NCI-H2107 treated with DMSO at 0.1 percent for 48 hours (cell line): ENCODE measurements around the gene DLG2.

Experiments used
- DNase-seq: peaks from one replicate; lab custom pipeline; 2025; ENCODE audit not compliant: unreplicated experiment; lab: John Stamatoyannopoulos, UW

The DLG2 gene

GRCh38 chr11:83921447-83922192, 1705.5 kb downstream of the DLG2 start:
- no peak for DNase-seq

- DNase-seq, result no peak
These were observed 1708.7 kb downstream of the DLG2 start for GRCh38 chr11:83918476-83918875.

DNA sequence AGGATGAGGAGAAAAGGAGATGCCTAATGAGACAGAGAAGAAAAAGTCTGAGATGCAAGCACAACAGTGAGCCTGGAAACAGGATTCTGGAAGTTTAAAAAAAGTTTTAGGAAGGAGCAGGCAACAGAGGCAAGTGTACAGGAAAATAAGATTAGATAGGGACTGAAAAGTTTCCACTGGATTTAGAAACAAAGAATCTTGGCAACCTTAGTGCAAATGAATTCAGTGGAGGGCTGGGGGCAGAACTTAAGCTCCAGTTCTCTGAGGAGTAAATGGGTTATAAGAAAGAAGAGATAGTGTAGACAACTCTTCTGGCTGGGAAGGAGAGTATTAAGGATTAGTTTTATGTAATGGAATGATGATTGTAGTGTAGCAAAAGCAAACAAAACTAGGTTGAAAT, 1712.1 kb downstream of the DLG2 start:
- no peak for DNase-seq

DNA sequence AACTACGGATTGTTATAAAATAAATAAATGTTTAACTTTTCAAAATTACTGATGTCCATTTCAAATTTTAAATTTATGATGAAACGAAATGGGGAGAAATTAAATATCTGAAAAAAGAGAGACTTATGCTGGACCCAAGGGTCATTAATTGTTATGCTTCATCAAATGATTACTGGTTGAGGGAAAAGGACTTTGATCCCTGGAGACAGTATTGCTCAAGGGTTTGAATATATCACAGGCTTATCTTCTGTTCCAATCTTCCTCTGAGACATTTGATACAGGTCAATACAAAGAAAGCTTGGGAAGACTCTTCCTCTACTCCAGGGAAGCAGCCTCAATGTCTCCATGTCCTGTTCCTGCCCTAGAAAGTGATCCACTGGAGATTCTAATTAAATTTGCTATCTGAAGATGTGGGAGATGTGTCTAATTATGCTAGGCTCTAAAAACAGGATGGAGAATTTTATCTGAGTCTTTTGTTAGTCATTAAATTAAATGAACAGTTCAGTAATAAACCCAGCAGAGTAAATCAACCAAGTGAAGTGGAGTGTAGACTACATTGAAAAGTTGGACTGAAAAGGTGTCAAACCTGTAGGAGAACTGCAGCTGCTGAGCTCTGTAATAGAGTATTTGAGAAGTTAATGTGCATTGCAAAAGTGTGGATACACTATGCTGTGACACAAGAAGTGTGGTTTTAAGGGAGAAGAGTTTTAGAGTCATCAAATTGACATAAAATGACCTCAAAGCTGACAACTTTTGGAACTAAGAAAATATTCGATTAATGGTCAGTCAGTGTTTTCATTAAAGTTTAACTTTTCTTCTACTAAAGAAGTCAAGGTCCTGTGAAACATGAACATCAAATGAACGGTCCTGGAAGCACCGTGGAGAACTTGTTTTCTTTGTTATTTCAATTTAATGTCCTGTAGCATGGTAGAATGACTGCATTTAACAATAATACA, 1717.3 kb downstream of the DLG2 start:
- no peak for DNase-seq

DNA sequence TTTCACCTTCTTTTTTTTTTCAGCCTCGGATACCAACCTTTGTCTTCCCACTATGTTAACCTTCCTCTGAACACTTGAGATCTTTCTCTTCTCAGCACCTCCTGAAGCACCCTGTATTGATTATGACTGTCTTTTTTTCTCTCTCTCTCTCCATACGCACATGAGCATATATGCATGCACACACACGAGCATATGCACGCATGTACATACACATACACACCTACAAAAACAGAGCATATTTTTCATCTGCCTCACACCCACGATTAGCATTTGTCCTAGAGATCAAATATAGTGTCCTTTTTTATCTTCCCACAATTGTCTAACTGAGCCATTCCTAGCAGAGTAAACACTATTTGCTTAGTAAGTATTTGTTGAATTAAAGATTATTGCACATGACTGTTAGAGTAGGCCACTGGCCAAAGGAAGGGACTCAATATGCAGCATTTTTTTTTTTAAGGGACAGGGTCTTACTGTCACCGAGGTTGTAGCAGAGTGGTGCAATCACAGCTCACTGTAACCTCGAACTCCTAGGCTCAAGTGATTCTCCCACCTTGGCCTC, 1718.8 kb downstream of the DLG2 start:
- DNase-seq, result no peak

- no peak for DNase-seq
These were observed 1731.6 kb downstream of the DLG2 start for GRCh38 chr11:83895516-83895915.

- DNase-seq, result no peak
These were observed 1745.7 kb downstream of the DLG2 start for GRCh38 chr11:83881428-83881827.

GRCh38 chr11:83871054-83871453, 1756.1 kb downstream of the DLG2 start:
- DNase-seq, result no peak

DNA sequence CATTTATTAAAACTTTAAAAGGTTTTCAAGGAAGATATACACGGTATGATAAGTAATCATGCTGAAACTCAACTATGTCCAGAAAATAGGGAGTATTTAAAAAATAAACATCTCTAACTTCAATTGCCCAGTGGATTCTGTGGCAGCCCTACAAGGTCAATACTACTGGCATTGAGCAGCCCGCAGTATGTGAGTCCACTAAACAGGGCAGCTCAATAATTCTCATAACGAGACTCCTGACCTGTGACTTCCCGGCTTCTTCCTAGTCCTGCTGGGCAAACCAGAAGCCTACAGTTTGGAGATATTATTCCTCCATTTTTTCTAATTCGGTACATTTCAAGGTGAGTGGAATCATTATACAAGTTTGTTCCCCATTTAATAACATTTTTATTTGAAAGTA, 1760.5 kb downstream of the DLG2 start:
- DNase-seq, result no peak

- DNase-seq, result no peak
These were observed 1761.3 kb downstream of the DLG2 start for GRCh38 chr11:83865636-83866461.

GRCh38 chr11:83864412-83865057, 1762.6 kb downstream of the DLG2 start:
- DNase-seq, result no peak

DNA sequence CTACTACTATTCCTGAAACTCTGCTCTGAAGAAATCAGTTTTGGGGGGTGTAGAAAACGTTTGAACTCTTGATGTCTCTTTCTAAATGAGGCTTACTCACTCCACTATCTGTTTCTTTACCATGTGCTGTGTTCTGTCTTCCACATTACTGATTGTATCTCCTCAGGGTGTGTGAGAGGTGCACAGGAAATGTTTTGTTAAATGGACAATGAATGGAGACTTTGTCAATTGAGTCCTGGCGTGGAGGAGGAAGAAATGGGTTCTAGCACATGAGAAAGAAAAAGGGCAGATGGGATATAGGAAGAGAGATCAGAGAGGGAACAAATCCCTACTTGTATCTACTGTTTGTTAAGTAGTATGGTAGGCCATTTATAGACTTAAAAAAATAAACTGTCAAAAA, 1763.9 kb downstream of the DLG2 start:
- DNase-seq, result no peak

GRCh38 chr11:83862691-83863090, 1764.5 kb downstream of the DLG2 start:
- DNase-seq, result no peak

- DNase-seq, result no peak
These were observed 1765.1 kb downstream of the DLG2 start for GRCh38 chr11:83862033-83862432.

DNA sequence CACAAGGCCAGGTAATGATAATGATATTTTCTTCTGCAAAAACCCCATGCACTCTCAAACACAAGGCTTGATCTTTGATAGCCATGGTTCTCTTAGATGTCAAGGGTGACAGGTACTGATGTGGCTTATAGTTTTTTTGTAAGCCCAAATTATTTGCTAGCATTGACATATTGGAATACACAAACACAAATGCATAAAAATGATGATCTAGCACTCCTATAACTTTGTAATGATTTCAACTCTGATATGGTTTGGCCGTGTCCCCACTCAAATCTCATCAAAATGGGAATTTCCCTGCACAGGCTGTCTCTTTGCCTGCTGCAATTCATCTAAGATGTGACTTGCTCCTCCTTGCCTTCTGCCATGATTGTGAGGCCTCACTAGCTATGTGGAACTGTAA, 1768.5 kb downstream of the DLG2 start:
- no peak for DNase-seq

DNA sequence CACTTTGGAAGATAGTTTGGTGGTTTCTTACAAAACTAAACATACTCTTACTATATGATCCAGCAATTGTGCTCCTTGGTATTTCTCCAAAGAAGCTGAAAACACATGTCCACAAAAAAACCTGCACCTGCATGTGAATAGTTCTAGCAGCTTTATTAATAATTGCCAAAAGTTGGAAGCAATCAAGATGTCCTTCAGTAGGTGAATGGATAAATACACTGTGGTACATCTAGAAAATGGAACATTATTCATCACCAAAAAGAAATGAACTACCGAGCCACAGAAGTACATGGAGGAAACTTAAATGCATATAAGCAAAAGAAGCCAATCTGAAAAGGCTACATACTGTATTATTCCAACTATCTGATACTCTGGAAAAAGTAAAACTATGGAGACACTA, 1771.9 kb downstream of the DLG2 start:
- no peak for DNase-seq

- no peak for DNase-seq
These were observed 1774.2 kb downstream of the DLG2 start for GRCh38 chr11:83852775-83853442.

DNA sequence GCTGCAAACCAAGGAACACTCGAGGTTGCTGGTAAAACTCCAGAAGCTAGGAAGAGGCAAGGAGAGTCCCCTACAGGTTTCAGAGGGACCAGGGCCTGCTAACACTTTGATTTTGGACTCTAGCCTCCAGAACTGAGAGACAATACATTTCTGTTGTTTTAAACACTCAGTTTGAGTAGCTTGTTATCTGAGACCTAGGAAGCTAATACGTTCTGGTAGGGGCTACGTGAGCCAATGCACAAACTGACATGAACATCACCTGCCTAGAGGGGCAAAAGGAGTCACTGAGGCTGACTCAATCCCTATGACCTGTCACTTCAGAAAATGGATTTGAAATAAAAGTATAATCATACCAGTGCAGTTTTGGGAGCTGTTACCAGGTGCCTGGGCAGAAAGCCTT, 1775.1 kb downstream of the DLG2 start:
- no peak for DNase-seq

GRCh38 chr11:83847467-83848034, 1779.6 kb downstream of the DLG2 start:
- no peak for DNase-seq

DNA sequence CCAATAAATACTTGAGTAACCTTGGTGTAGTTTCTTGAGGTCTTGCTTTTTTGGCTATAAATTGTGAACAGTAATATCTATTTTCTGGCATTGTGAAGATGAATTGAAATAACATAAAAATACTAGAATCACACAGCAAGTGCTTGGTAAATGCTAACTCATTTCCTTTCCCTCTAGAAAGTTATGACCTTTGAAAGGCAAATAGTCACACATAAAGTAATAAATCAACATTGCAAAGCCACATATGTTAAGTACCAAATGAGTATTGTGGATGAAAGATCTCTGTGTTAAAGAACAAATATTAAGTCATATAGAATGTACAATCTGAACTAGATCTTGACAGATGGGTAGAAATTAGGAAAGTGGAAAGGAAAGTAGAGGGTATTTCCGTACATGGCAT, 1781.3 kb downstream of the DLG2 start:
- no peak for DNase-seq
